ENCODE data around the gene DAZAP1.

DNA sequence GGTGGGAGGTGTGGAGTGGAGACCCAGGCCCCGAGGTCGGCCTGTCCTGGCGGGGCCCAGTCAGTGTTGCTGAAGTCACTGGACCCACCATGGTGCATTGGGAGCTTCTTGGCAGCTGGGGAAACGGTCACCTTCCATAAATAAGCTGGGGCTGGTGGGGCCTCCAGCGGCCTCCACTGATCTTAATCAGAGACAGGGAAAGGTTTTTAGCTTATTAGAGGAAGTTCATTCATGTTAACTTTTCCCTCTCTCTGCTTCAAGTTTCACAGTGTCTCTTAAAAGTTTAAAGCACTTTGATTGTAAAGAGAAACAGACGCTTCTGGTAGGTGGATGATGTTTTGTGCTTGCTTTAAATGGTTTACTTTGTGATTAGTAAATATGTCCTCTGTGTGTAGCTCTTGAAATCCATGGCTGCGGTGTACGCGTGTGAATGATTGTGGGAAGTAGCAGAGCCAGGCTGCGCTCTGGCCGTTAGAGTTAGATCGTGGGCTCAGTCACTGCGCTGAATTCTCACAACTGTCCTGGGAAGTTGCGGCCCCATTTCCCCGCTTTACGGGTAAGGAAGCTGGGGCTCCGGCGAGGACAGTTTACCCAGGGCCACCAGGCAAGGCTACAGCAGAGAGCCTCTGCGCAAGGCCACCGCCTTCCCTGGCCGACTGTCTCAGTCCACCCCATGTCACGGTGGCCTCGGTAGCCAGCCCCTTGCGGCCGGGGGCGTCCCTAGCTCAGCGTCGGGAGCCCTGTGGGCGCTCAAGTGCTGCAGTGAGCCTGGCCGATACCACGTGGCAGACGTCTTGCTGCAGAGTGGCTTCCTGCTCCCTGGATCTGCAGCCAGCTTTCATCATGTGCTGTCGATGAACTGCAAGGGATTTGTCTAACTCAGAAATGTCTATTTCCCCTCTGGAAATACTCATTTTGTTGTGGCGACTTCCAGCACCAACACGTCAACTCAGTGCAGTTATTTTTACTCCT lies 40.2 kb upstream of the DAZAP1 start:
- TF ChIP-seq FOXM1 (IDR thresholded peaks at IDR 0.05; ENCODE audit: borderline replicate concordance) (no peak), ELF4 (IDR thresholded peaks at IDR 0.05) (no peak), TARDBP (IDR thresholded peaks at IDR 0.05) (no peak), SUZ12 (IDR thresholded peaks at IDR 0.05) (no peak), BHLHE40 (IDR thresholded peaks at IDR 0.05; ENCODE audit: borderline replicate concordance) (no peak), SP1 (IDR thresholded peaks at IDR 0.05) (no peak), ARNT (IDR thresholded peaks at IDR 0.05) (no peak), FOXA1 (IDR thresholded peaks at IDR 0.05) (no peak)

Data from HEK293T (cell line).